Activated naive CD4-positive, alpha-beta T cell treated with anti-CD3 and anti-CD28 coated beads for 36 hours (primary cell): Measurements from ENCODE around the gene WNK2. TPM values are rescaled to one million over a fixed set of nuclear protein-coding genes. Genes with fewer than 3 reads are reported as not detected.

Source experiments
- CTCF ChIA-PET: fragments of 350-600 bp; sonication (Branson Sonifier 250); formaldehyde crosslinking; loops from one replicate; lab custom pipeline; 2021; ENCODE audit warnings: antibody characterized with exemption; lab: Charles Lee
- DNase-seq: peaks from one replicate; pipeline ENCODE4 v3.0.0-alpha.2; 2020
- H3K27ac Mint-ChIP-seq: one replicate; pipeline ENCODE4 v1.8.0; 2021; ENCODE audit warnings: mild to moderate bottlenecking, mixed read lengths
- H3K27me3 Mint-ChIP-seq: one replicate; pipeline ENCODE4 v1.8.0; 2021; ENCODE audit warnings: low read depth, mixed read lengths
- H3K36me3 Mint-ChIP-seq: one replicate; pipeline ENCODE4 v1.8.0; 2021; ENCODE audit warnings: low read depth, mixed read lengths
- H3K4me1 Mint-ChIP-seq: one replicate; pipeline ENCODE4 v1.8.0; 2021; ENCODE audit warnings: low read depth, mixed read lengths
- H3K4me3 Mint-ChIP-seq: one replicate; pipeline ENCODE4 v1.8.0; 2021; ENCODE audit warnings: mild to moderate bottlenecking, moderate library complexity, mixed read lengths
- H3K9me3 Mint-ChIP-seq: one replicate; pipeline ENCODE4 v1.8.0; 2021; ENCODE audit warnings: mixed read lengths
- intact Hi-C: fragments of 100-400 bp; cut with micrococcal nuclease; formaldehyde crosslinking; loops from one replicate; pipeline ENCODE4 v1.15.1; 2023
- total RNA-seq, 2 experiments: library from RNA; stranded (reverse); gene quantifications; one replicate each; pipeline ENCODE4 v1.2.3, GENCODE V29; 2021

WNK2 gene
- total RNA-seq, 2 experiments from 2014 or later = 5.2 to 5.8 TPM

- Mint-ChIP-seq H3K4me3 (no peak overlapping the region), H3K4me1 (no peaks in the 10 kb centered on the region), H3K27me3 (no peaks in the 10 kb centered on the region), H3K36me3 (no peaks in the 10 kb centered on the region), H3K9me3 (peaks cover 1% of the 10 kb centered on the region), H3K27ac (no peak overlapping the region)
- no peak for DNase-seq
- CTCF ChIA-PET = interaction anchor here (0.6 to 0.8 kb wide), 3 partner anchors 9 to 38 kb away, joined by 3 read pairs; no protein-coding TSS in a partner anchor
- intact Hi-C loops = no loop called here
These were observed 15.1 kb downstream of the WNK2 start for GRCh38 chr9:93198838-93199625.

- peaks cover 1% of the 10 kb centered on the region for H3K9me3 Mint-ChIP-seq
- DNase-seq = no peak
- no peak overlapping the region for H3K27ac Mint-ChIP-seq
- no peaks in the 10 kb centered on the region for H3K4me1 Mint-ChIP-seq
- intact Hi-C loops = no loop called here
- no peak overlapping the region for H3K4me3 Mint-ChIP-seq
- CTCF ChIA-PET = no interaction called here
- no peaks in the 10 kb centered on the region for H3K36me3 Mint-ChIP-seq
- H3K27me3 Mint-ChIP-seq = no peaks in the 10 kb centered on the region
These were observed 16.5 kb downstream of the WNK2 start for GRCh38 chr9:93200449-93200742.

GRCh38 chr9:93200989-93201334 lies 17.0 kb downstream of the WNK2 start:
- Mint-ChIP-seq H3K27ac (no peak overlapping the region), H3K36me3 (no peaks in the 10 kb centered on the region), H3K27me3 (no peaks in the 10 kb centered on the region), H3K9me3 (peaks cover 1% of the 10 kb centered on the region), H3K4me3 (no peak overlapping the region), H3K4me1 (no peaks in the 10 kb centered on the region)
- intact Hi-C loops = no loop called here
- CTCF ChIA-PET = no interaction called here
- DNase-seq = no peak

GRCh38 chr9:93203026-93203717 lies 19.2 kb downstream of the WNK2 start:
- no peak overlapping the region for H3K4me3 Mint-ChIP-seq
- no peaks in the 10 kb centered on the region for H3K27me3 Mint-ChIP-seq
- H3K4me1 Mint-ChIP-seq = no peaks in the 10 kb centered on the region
- DNase-seq = no peak
- H3K9me3 Mint-ChIP-seq = no peaks in the 10 kb centered on the region
- no peaks in the 10 kb centered on the region for H3K36me3 Mint-ChIP-seq
- no peak overlapping the region for H3K27ac Mint-ChIP-seq
- intact Hi-C loops = no loop called here
- CTCF ChIA-PET = no interaction called here

- CTCF ChIA-PET = no interaction called here
- peaks cover 5% of the 10 kb centered on the region for H3K9me3 Mint-ChIP-seq
- intact Hi-C loops = no loop called here
- no peaks in the 10 kb centered on the region for H3K27me3 Mint-ChIP-seq
- H3K36me3 Mint-ChIP-seq = no peaks in the 10 kb centered on the region
- no peaks in the 10 kb centered on the region for H3K4me1 Mint-ChIP-seq
- no peak overlapping the region for H3K4me3 Mint-ChIP-seq
- no peak overlapping the region for H3K27ac Mint-ChIP-seq
- no peak for DNase-seq
These were observed 20.0 kb downstream of the WNK2 start for GRCh38 chr9:93203718-93204469.

- intact Hi-C loops = no loop called here
- H3K27me3 Mint-ChIP-seq = no peaks in the 10 kb centered on the region
- H3K4me3 Mint-ChIP-seq = no peak overlapping the region
- H3K27ac Mint-ChIP-seq = no peak overlapping the region
- no peaks in the 10 kb centered on the region for H3K4me1 Mint-ChIP-seq
- no peak for DNase-seq
- H3K9me3 Mint-ChIP-seq = peaks cover 5% of the 10 kb centered on the region
- no peaks in the 10 kb centered on the region for H3K36me3 Mint-ChIP-seq
- CTCF ChIA-PET = no interaction called here
These were observed 20.6 kb downstream of the WNK2 start for GRCh38 chr9:93204470-93205043.

GRCh38 chr9:93205045-93205768 lies 21.3 kb downstream of the WNK2 start:
- Mint-ChIP-seq H3K27me3 (no peaks in the 10 kb centered on the region), H3K4me3 (no peak overlapping the region), H3K36me3 (no peaks in the 10 kb centered on the region), H3K9me3 (peaks cover 5% of the 10 kb centered on the region), H3K4me1 (no peaks in the 10 kb centered on the region), H3K27ac (no peak overlapping the region)
- CTCF ChIA-PET = no interaction called here
- no peak for DNase-seq
- intact Hi-C loops = no loop called here

GRCh38 chr9:93205896-93206575 lies 22.1 kb downstream of the WNK2 start:
- Mint-ChIP-seq H3K9me3 (peaks cover 5% of the 10 kb centered on the region), H3K27me3 (no peaks in the 10 kb centered on the region), H3K36me3 (no peaks in the 10 kb centered on the region), H3K4me1 (no peaks in the 10 kb centered on the region), H3K27ac (no peak overlapping the region), H3K4me3 (no peak overlapping the region)
- no peak for DNase-seq
- intact Hi-C loops = no loop called here
- CTCF ChIA-PET = no interaction called here

GRCh38 chr9:93206576-93207155 lies 22.7 kb downstream of the WNK2 start:
- no peak overlapping the region for H3K4me3 Mint-ChIP-seq
- peaks cover 5% of the 10 kb centered on the region for H3K9me3 Mint-ChIP-seq
- CTCF ChIA-PET = no interaction called here
- H3K27me3 Mint-ChIP-seq = no peaks in the 10 kb centered on the region
- H3K27ac Mint-ChIP-seq = no peak overlapping the region
- no peaks in the 10 kb centered on the region for H3K4me1 Mint-ChIP-seq
- DNase-seq = no peak
- intact Hi-C loops = no loop called here
- no peaks in the 10 kb centered on the region for H3K36me3 Mint-ChIP-seq

GRCh38 chr9:93207326-93207814 lies 23.4 kb downstream of the WNK2 start:
- Mint-ChIP-seq H3K27me3 (no peaks in the 10 kb centered on the region), H3K9me3 (peaks cover 5% of the 10 kb centered on the region), H3K27ac (no peak overlapping the region), H3K4me1 (no peaks in the 10 kb centered on the region), H3K4me3 (no peak overlapping the region), H3K36me3 (no peaks in the 10 kb centered on the region)
- no peak for DNase-seq
- CTCF ChIA-PET = interaction anchor here (0.6 kb wide), 1 partner anchor 52 kb away, joined by 3 read pairs; no protein-coding TSS in a partner anchor
- intact Hi-C loops = no loop called here
